RWPE2 (cell line): ENCODE results near the gene CDK14.
"Not testable (repeated sequence)": the region's sequence is repeated elsewhere in the genome, so short reads cannot be mapped to it uniquely, and the experiment has no call there.

Experiments used
- ATAC-seq: fragments of 200-7000 bp; cut with Tn5 transposase; 3 replicates; pipeline ENCODE4 v1.9.1; 2021; ENCODE audit warnings: low read depth
- DNase-seq: peaks from one replicate; pipeline ENCODE4 v3.0.0-alpha.2; 2020; ENCODE audit warnings: low spot score
- H3K27ac ChIP-seq: fragments of 450-650 bp; 2 replicates; pipeline ENCODE4 v1.5.1; 2017; ENCODE audit warnings: mild to moderate bottlenecking; ENCODE audit not compliant: poor library complexity, severe bottlenecking
- H3K27me3 ChIP-seq: fragments of 250-450 bp; sonication (Bioruptor Pico); 2 replicates; pipeline ENCODE4 v1.5.1; 2021; ENCODE audit warnings: mild to moderate bottlenecking, moderate library complexity; ENCODE audit not compliant: insufficient read depth, poor library complexity, severe bottlenecking
- H3K36me3 ChIP-seq: fragments of 250-450 bp; sonication (Bioruptor Pico); 2 replicates; pipeline ENCODE4 v1.5.1; 2020; ENCODE audit warnings: low read depth, mild to moderate bottlenecking, moderate library complexity
- H3K4me1 ChIP-seq: fragments of 250-450 bp; sonication (Bioruptor Pico); 2 replicates; pipeline ENCODE4 v1.5.1; 2021; ENCODE audit warnings: mild to moderate bottlenecking, moderate library complexity; ENCODE audit not compliant: insufficient read depth, poor library complexity, severe bottlenecking
- H3K4me3 ChIP-seq: fragments of 250-450 bp; sonication (Bioruptor Pico); 2 replicates; pipeline ENCODE4 v1.5.1; 2021; ENCODE audit warnings: mild to moderate bottlenecking, moderate library complexity; ENCODE audit not compliant: severe bottlenecking
- H3K9me3 ChIP-seq: fragments of 250-450 bp; sonication (Bioruptor Pico); 2 replicates; pipeline ENCODE4 v1.5.1; 2021; ENCODE audit warnings: mild to moderate bottlenecking, moderate library complexity; ENCODE audit not compliant: severe bottlenecking
- CTCF ChIP-seq: fragments of 450-650 bp; IDR thresholded peaks from one replicate; pipeline ENCODE4 v1.5.1; 2017; ENCODE audit warnings: mild to moderate bottlenecking, moderate library complexity; ENCODE audit not compliant: poor library complexity, severe bottlenecking

CDK14 gene

GRCh38 chr7:90764848-90765570 is 168.9 kb downstream of the CDK14 start:
- H3K27ac ChIP-seq = peak overlapping the region; percentile 69
- DNase-seq = no peak

GRCh38 chr7:90766814-90767564 is 170.9 kb downstream of the CDK14 start:
- Histone ChIP-seq H3K4me1 (peaks cover 12% of the 10 kb centered on the region), H3K4me3 (no peak overlapping the region), H3K27me3 (no peaks in the 10 kb centered on the region), H3K9me3 (no peaks in the 10 kb centered on the region), H3K27ac (peak overlapping the region; percentile 69), H3K36me3 (no peaks in the 10 kb centered on the region)
- peak; percentile 58 for DNase-seq
- peak; percentile 98 for ATAC-seq
- no peak for TF ChIP-seq CTCF

More at GRCh38 chr7:90764848-90765570, 168.9 kb downstream of the CDK14 start:
- H3K36me3 ChIP-seq = no peaks in the 10 kb centered on the region
- H3K4me1 ChIP-seq = peaks cover 12% of the 10 kb centered on the region
- no peaks in the 10 kb centered on the region for H3K9me3 ChIP-seq
- H3K27me3 ChIP-seq = no peaks in the 10 kb centered on the region
- TF ChIP-seq CTCF = no peak
- no peak overlapping the region for H3K4me3 ChIP-seq
- ATAC-seq = no peak

- Histone ChIP-seq H3K9me3 (no peaks in the 10 kb centered on the region), H3K27me3 (no peaks in the 10 kb centered on the region), H3K27ac (peak overlapping the region; percentile 69), H3K4me1 (peaks cover 12% of the 10 kb centered on the region), H3K4me3 (no peak overlapping the region), H3K36me3 (no peaks in the 10 kb centered on the region)
- TF ChIP-seq CTCF = no peak
- ATAC-seq (no peak), DNase-seq (no peak)
Observed at GRCh38 chr7:90768301-90768700, 172.2 kb downstream of the CDK14 start.

GRCh38 chr7:90769036-90769435 is 172.9 kb downstream of the CDK14 start:
- Histone ChIP-seq H3K27ac (no peak overlapping the region), H3K4me3 (no peak overlapping the region), H3K4me1 (peaks cover 12% of the 10 kb centered on the region), H3K36me3 (no peaks in the 10 kb centered on the region), H3K9me3 (no peaks in the 10 kb centered on the region), H3K27me3 (no peaks in the 10 kb centered on the region)
- ATAC-seq (no peak), DNase-seq (no peak)
- TF ChIP-seq CTCF = no peak

- H3K4me3 ChIP-seq, H3K27ac ChIP-seq, H3K27me3 ChIP-seq, H3K36me3 ChIP-seq, H3K9me3 ChIP-seq, ATAC-seq, DNase-seq: not testable (repeated sequence)
- peaks cover 12% of the 10 kb centered on the region for H3K4me1 ChIP-seq
Observed at GRCh38 chr7:90769566-90769965, 173.4 kb downstream of the CDK14 start.
